Measurements from ENCODE around the gene XRCC4.
"Not testable (repeated sequence)": the region's sequence is repeated elsewhere in the genome, so short reads cannot be mapped to it uniquely, and the experiment has no call there.

XRCC4 gene

GRCh38 chr5:83118471-83118870 is 41.1 kb downstream of the XRCC4 start:
- no peak for DNase-seq

- DNase-seq: no peak
Observed at GRCh38 chr5:83118976-83119375, 41.6 kb downstream of the XRCC4 start.

GRCh38 chr5:83124593-83124992 is 47.2 kb downstream of the XRCC4 start:
- no peak for DNase-seq

- no peak for DNase-seq
Observed at GRCh38 chr5:83125560-83125959, 48.2 kb downstream of the XRCC4 start.

GRCh38 chr5:83126501-83126900 is 49.2 kb downstream of the XRCC4 start:
- DNase-seq: no peak

- no peak for DNase-seq
Observed at GRCh38 chr5:83133797-83134196, 56.5 kb downstream of the XRCC4 start.

GRCh38 chr5:83142526-83142925 is 65.2 kb downstream of the XRCC4 start:
- no peak for DNase-seq

GRCh38 chr5:83145241-83145640 is 67.9 kb downstream of the XRCC4 start:
- no peak for DNase-seq

GRCh38 chr5:83145882-83146331 is 68.6 kb downstream of the XRCC4 start:
- DNase-seq: no peak

GRCh38 chr5:83146441-83146840 is 69.1 kb downstream of the XRCC4 start:
- no peak for DNase-seq

- DNase-seq: no peak
Observed at GRCh38 chr5:83147593-83147992, 70.2 kb downstream of the XRCC4 start.

- no peak for DNase-seq
Observed at GRCh38 chr5:83148370-83148769, 71.0 kb downstream of the XRCC4 start.

GRCh38 chr5:83149671-83150070 is 72.3 kb downstream of the XRCC4 start:
- no peak for DNase-seq

GRCh38 chr5:83151821-83152220 is 74.5 kb downstream of the XRCC4 start:
- DNase-seq: no peak

- DNase-seq: not testable (repeated sequence)
Observed at GRCh38 chr5:83152996-83153395, 75.6 kb downstream of the XRCC4 start.

- DNase-seq: no peak
Observed at GRCh38 chr5:83156001-83156400, 78.7 kb downstream of the XRCC4 start.

- DNase-seq: no peak
Observed at GRCh38 chr5:83157163-83157562, 79.8 kb downstream of the XRCC4 start.

- DNase-seq: no peak
Observed at GRCh38 chr5:83162601-83163000, 85.3 kb downstream of the XRCC4 start.

- no peak for DNase-seq
Observed at GRCh38 chr5:83167538-83167937, 90.2 kb downstream of the XRCC4 start.

GRCh38 chr5:83169571-83170337 is 92.4 kb downstream of the XRCC4 start:
- no peak for DNase-seq

- DNase-seq: no peak
Observed at GRCh38 chr5:83172011-83172410, 94.7 kb downstream of the XRCC4 start.

GRCh38 chr5:83172655-83173054 is 95.3 kb downstream of the XRCC4 start:
- no peak for DNase-seq

GRCh38 chr5:83173826-83174225 is 96.5 kb downstream of the XRCC4 start:
- no peak for DNase-seq

- no peak for DNase-seq
Observed at GRCh38 chr5:83177803-83178202, 100.5 kb downstream of the XRCC4 start.

- no peak for DNase-seq
Observed at GRCh38 chr5:83179966-83180365, 102.6 kb downstream of the XRCC4 start.

All from NCI-H1048 (cell line).